ENCODE data around the gene UBE2D2.

DNA sequence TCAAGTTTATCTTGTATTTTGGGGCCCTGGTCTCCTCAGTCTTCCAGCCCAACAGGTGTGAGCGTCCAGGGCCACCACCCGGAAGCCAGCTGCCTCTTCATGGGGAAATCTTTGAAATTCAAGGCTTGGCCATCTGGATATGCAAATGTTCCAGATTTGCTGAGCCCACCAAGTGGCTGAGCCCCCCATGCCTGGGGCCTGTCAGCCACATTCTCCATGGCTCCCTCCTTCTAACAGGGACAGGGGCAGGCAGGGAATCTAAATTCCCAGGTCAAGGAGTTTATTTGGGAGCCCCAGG, 72.8 kb downstream of the UBE2D2 start:
- no peak for TF ChIP-seq ZNF776 (CRISPR knock-in tag; IDR thresholded peaks at IDR 0.05)
- TF ChIP-seq FOXM1 (CRISPR knock-in tag; IDR thresholded peaks at IDR 0.05): no peak
- TF ChIP-seq, protein P1, sequence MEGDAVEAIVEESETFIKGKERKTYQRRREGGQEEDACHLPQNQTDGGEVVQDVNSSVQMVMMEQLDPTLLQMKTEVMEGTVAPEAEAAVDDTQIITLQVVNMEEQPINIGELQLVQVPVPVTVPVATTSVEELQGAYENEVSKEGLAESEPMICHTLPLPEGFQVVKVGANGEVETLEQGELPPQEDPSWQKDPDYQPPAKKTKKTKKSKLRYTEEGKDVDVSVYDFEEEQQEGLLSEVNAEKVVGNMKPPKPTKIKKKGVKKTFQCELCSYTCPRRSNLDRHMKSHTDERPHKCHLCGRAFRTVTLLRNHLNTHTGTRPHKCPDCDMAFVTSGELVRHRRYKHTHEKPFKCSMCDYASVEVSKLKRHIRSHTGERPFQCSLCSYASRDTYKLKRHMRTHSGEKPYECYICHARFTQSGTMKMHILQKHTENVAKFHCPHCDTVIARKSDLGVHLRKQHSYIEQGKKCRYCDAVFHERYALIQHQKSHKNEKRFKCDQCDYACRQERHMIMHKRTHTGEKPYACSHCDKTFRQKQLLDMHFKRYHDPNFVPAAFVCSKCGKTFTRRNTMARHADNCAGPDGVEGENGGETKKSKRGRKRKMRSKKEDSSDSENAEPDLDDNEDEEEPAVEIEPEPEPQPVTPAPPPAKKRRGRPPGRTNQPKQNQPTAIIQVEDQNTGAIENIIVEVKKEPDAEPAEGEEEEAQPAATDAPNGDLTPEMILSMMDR (CRISPR knock-in tag; IDR thresholded peaks at IDR 0.05): no peak
- TF ChIP-seq MAFK (conservative IDR thresholded peaks at IDR 0.05 in 1 of 2, IDR thresholded peaks at IDR 0.05 in 1 of 2; ENCODE audit: low read length in 2 of 2): no peak
- TF ChIP-seq ZNF530 (CRISPR knock-in tag; IDR thresholded peaks at IDR 0.05; ENCODE audit: low read depth): no peak
- no peak for TF ChIP-seq YY1 (IDR thresholded peaks at IDR 0.05; ENCODE audit: insufficient read depth, insufficient replicate concordance, low read depth, low read length)
- TF ChIP-seq SIN3A (IDR thresholded peaks at IDR 0.05; ENCODE audit: borderline replicate concordance, low read depth, low read length): no peak
- TF ChIP-seq CBX5 (CRISPR knock-in tag; IDR thresholded peaks at IDR 0.05; ENCODE audit: borderline replicate concordance): no peak
- TF ChIP-seq BCL6 (CRISPR knock-in tag; IDR thresholded peaks at IDR 0.05): no peak
- no peak for TF ChIP-seq TEAD2 (CRISPR knock-in tag; IDR thresholded peaks at IDR 0.05)
- TF ChIP-seq CBX1 (IDR thresholded peaks at IDR 0.05; ENCODE audit: low read depth): no peak
- TF ChIP-seq ZSCAN5A (CRISPR knock-in tag; IDR thresholded peaks at IDR 0.05; ENCODE audit: borderline replicate concordance): no peak
- no peak for TF ChIP-seq ZBTB8A (CRISPR knock-in tag; IDR thresholded peaks at IDR 0.05; ENCODE audit: borderline replicate concordance, low read depth)
